Mesenchymal stem cell (in vitro differentiated cells and primary cell): ENCODE results near the gene CHKA.

Source experiments
- DNase-seq: peaks from one replicate; pipeline ENCODE4 v3.0.0-alpha.2; 2013
- H2AFZ ChIP-seq: one replicate; pipeline ENCODE4 v1.6.1; 2013; ENCODE audit warnings: low read depth, mild to moderate bottlenecking, control low read depth, inconsistent platforms, low read length, moderate library complexity
- H2AK5ac ChIP-seq: 2 replicates; pipeline ENCODE4 v1.6.1; 2013; ENCODE audit warnings: low read length, moderate library complexity, mild to moderate bottlenecking, inconsistent platforms; ENCODE audit not compliant: severe bottlenecking
- H2BK120ac ChIP-seq: one replicate; pipeline ENCODE4 v1.6.1; 2013; ENCODE audit warnings: low read depth, mild to moderate bottlenecking, inconsistent platforms, low read length, moderate library complexity
- H2BK12ac ChIP-seq, 2 experiments: one replicate each; pipeline ENCODE4 v1.6.1; 2013; ENCODE audit warnings: inconsistent platforms in 2 of 2, low read length in 2 of 2, mild to moderate bottlenecking in 2 of 2, moderate library complexity in 2 of 2, control low read depth in 1 of 2
- H2BK15ac ChIP-seq: one replicate; pipeline ENCODE4 v1.6.1; 2013; ENCODE audit warnings: mild to moderate bottlenecking, low read depth, inconsistent platforms; ENCODE audit not compliant: poor library complexity, severe bottlenecking
- H2BK5ac ChIP-seq: 2 replicates; pipeline ENCODE4 v1.6.1; 2013; ENCODE audit warnings: low read depth, mild to moderate bottlenecking, low read length, control low read depth, inconsistent platforms; ENCODE audit not compliant: poor library complexity, severe bottlenecking
- H3K14ac ChIP-seq, 2 experiments: one replicate each; pipeline ENCODE4 v1.6.1; 2013; ENCODE audit warnings: inconsistent platforms in 2 of 2, low read length in 2 of 2, control low read depth in 1 of 2, mild to moderate bottlenecking in 1 of 2, moderate library complexity in 1 of 2
- H3K18ac ChIP-seq, 2 experiments: one replicate each; pipeline ENCODE4 v1.6.1; 2013; ENCODE audit warnings: inconsistent platforms in 2 of 2, low read length in 2 of 2, control low read depth in 1 of 2, low read depth in 1 of 2, mild to moderate bottlenecking in 1 of 2
- H3K23ac ChIP-seq, 2 experiments: one replicate each; pipeline ENCODE4 v1.6.1; 2013; ENCODE audit warnings: inconsistent platforms in 2 of 2, low read length in 2 of 2, mild to moderate bottlenecking in 2 of 2, moderate library complexity in 2 of 2, control low read depth in 1 of 2
- H3K27ac ChIP-seq: 2 replicates; pipeline ENCODE4 v1.5.1; 2013; ENCODE audit warnings: mild to moderate bottlenecking, moderate library complexity, low read length, control low read depth, inconsistent platforms; ENCODE audit not compliant: poor library complexity, severe bottlenecking
- H3K27me3 ChIP-seq, 2 experiments: 2 replicates each; pipeline versions ENCODE4 v1.6.1 to v1.7.0; 2013; ENCODE audit warnings: low read length in 2 of 2, mild to moderate bottlenecking in 2 of 2, moderate library complexity in 2 of 2, control low read depth in 1 of 2, inconsistent platforms in 1 of 2; ENCODE audit not compliant: control insufficient read depth in 1 of 2, insufficient read depth in 1 of 2
- H3K36me3 ChIP-seq, 2 experiments: 2 replicates each; pipeline versions ENCODE4 v1.6.1 to v1.7.0; 2013; ENCODE audit warnings: low read length in 2 of 2, control low read depth in 1 of 2, inconsistent platforms in 1 of 2, low read depth in 1 of 2, mild to moderate bottlenecking in 1 of 2; ENCODE audit not compliant: insufficient read depth in 2 of 2, control insufficient read depth in 1 of 2
- H3K4ac ChIP-seq, 2 experiments: one replicate each; pipeline ENCODE4 v1.6.1; 2013; ENCODE audit warnings: inconsistent platforms in 2 of 2, low read length in 2 of 2, mild to moderate bottlenecking in 2 of 2, moderate library complexity in 2 of 2, control low read depth in 1 of 2, low read depth in 1 of 2
- H3K4me1 ChIP-seq: 2 replicates; pipeline ENCODE4 v1.6.1; 2013; ENCODE audit warnings: low read depth, low read length, control low read depth; ENCODE audit not compliant: control insufficient read depth, insufficient read depth
- H3K4me2 ChIP-seq: 2 replicates; pipeline ENCODE4 v1.6.1; 2013; ENCODE audit warnings: low read length, mild to moderate bottlenecking, inconsistent platforms; ENCODE audit not compliant: poor library complexity, severe bottlenecking
- H3K4me3 ChIP-seq, 2 experiments: 2 replicates each; pipeline versions ENCODE4 v1.5.1 to v1.7.0; 2013; ENCODE audit warnings: low read length in 2 of 2, mild to moderate bottlenecking in 2 of 2, control low read depth in 1 of 2, low read depth in 1 of 2; ENCODE audit not compliant: insufficient read depth in 1 of 2
- H3K79me1 ChIP-seq: replicated peaks from 2 replicates; pipeline ENCODE4 v1.6.1; 2013; ENCODE audit warnings: mild to moderate bottlenecking, control low read depth, low read length, inconsistent platforms; ENCODE audit not compliant: poor library complexity, severe bottlenecking
- H3K9ac ChIP-seq: 2 replicates; pipeline ENCODE4 v1.7.0; 2013; ENCODE audit warnings: mild to moderate bottlenecking, low read length, moderate library complexity
- H3K9me3 ChIP-seq: 2 replicates; pipeline ENCODE4 v1.7.0; 2013; ENCODE audit warnings: mild to moderate bottlenecking, low read length; ENCODE audit not compliant: control insufficient read depth
- H4K8ac ChIP-seq: one replicate; pipeline ENCODE4 v1.6.1; 2013; ENCODE audit warnings: inconsistent platforms, mild to moderate bottlenecking, low read length, moderate library complexity
- H4K91ac ChIP-seq: one replicate; pipeline ENCODE4 v1.6.1; 2013; ENCODE audit warnings: mild to moderate bottlenecking, low read length, inconsistent platforms
- WGBS: methylation state at CpG from one replicate; pipeline ENCODE4 v1.1.7; 2013; ENCODE audit warnings: mixed read lengths; 5-methylcytosine and 5-hydroxymethylcytosine counted together

The CHKA gene

DNA sequence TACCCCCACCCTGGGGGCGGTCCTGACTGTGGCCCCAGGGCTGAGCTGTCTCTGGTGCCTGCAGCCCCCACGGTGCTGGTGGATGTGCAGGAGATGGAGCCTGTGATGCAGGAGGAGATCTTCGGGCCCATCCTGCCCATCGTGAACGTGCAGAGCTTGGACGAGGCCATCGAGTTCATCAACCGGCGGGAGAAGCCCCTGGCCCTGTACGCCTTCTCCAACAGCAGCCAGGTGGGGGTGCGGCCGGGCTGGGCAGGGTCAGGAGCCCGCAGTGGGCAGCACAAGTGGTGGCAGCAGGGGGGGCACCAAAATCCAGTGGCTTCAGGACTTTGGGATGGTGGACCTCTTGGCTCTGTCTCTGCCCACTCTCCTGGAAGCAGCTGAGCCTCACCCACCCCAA, 98.7 kb downstream of the CHKA start:
- Histone ChIP-seq H3K79me1 (peaks cover 2% of the 10 kb centered on the region), H3K27ac (no peak overlapping the region), H3K9me3 (no peaks in the 10 kb centered on the region), H3K4me1 (peaks cover 36% of the 10 kb centered on the region), H3K27me3 (no peaks in the 10 kb centered on the region), H3K4me2 (no peak overlapping the region), H2BK15ac (no peak overlapping the region), H2BK12ac (no peak overlapping the region), H4K8ac (no peak overlapping the region), H3K4me3 (no peak overlapping the region), H3K36me3 (peaks cover 28 to 41% of the 10 kb centered on the region in 2 experiments), H2BK120ac (no peak overlapping the region), H2AK5ac (no peak overlapping the region), H2AFZ (no peak overlapping the region), H3K4ac (no peak overlapping the region), H3K9ac (no peak overlapping the region), H3K23ac (no peak overlapping the region), H3K14ac (no peak overlapping the region), H2BK5ac (no peak overlapping the region), H3K18ac (no peak overlapping the region), H4K91ac (no peak overlapping the region)
- no peak for DNase-seq
- 95% methylated on average over 12 of the region's 13 CpGs for WGBS

- Histone ChIP-seq H3K23ac (no peak overlapping the region), H3K27ac (no peak overlapping the region), H2BK15ac (no peak overlapping the region), H4K91ac (no peak overlapping the region), H3K9ac (no peak overlapping the region), H2BK12ac (no peak overlapping the region), H3K18ac (no peak overlapping the region), H2BK120ac (no peak overlapping the region), H3K27me3 (no peaks in the 10 kb centered on the region), H3K9me3 (no peaks in the 10 kb centered on the region), H2AK5ac (no peak overlapping the region), H3K4ac (no peak overlapping the region), H3K79me1 (no peaks in the 10 kb centered on the region), H3K4me2 (no peak overlapping the region), H2AFZ (no peak overlapping the region), H3K4me1 (peaks cover 32% of the 10 kb centered on the region), H4K8ac (peak overlapping the region; percentile 19), H3K36me3 (peaks cover 20 to 36% of the 10 kb centered on the region in 2 experiments), H2BK5ac (no peak overlapping the region), H3K14ac (no peak overlapping the region), H3K4me3 (no peak overlapping the region)
- no peak for DNase-seq
- WGBS, result 85% methylated on average over 27 of the region's 27 CpGs
These were observed 99.9 kb downstream of the CHKA start for GRCh38 chr11:68021167-68021787.

DNA sequence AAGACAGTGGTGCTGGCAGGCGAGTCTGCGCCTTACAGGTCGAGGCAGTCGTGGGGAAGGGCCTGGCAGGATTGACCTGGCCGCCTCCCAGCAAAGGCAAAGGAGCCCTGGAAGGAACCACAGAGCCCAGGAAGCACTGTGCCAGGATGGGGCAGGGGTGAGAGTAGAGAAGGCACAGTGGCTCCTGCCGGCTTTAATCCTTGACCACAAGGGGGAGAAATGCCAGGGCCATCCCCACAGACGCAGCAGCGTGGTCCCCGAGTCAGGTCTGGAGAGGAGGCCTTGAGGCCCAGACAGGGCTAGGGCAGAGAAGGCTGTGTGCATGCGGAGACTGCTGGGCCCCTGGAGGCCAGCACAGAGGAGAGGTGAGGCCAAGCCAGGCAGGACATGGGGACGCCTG, 100.6 kb downstream of the CHKA start:
- Histone ChIP-seq H3K4me1 (peaks cover 29% of the 10 kb centered on the region), H2BK15ac (no peak overlapping the region), H2AFZ (peak overlapping the region; percentile 7), H3K4ac (peak overlapping the region in 1 of 2 experiments; percentile 19), H3K18ac (peak overlapping the region in 1 of 2 experiments; percentile 42), H2BK120ac (peak overlapping the region; percentile 22), H3K27me3 (no peaks in the 10 kb centered on the region), H3K9me3 (no peaks in the 10 kb centered on the region), H3K4me3 (peak overlapping the region in 1 of 2 experiments; percentile 20), H3K9ac (no peak overlapping the region), H2AK5ac (peak overlapping the region; percentile 81), H3K79me1 (no peaks in the 10 kb centered on the region), H3K27ac (no peak overlapping the region), H3K36me3 (peaks cover 20 to 30% of the 10 kb centered on the region in 2 experiments), H4K8ac (peak overlapping the region; percentile 19), H4K91ac (peak overlapping the region; percentile 43), H3K4me2 (no peak overlapping the region), H2BK12ac (peak overlapping the region in 1 of 2 experiments; percentile 12), H2BK5ac (no peak overlapping the region), H3K23ac (no peak overlapping the region), H3K14ac (peak overlapping the region in 1 of 2 experiments; percentile 81)
- peak; percentile 56 for DNase-seq
- 43% methylated on average over 11 of the region's 11 CpGs for WGBS

GRCh38 chr11:68019486-68019885, 101.7 kb downstream of the CHKA start:
- no peak overlapping the region for H2AK5ac ChIP-seq
- H3K4ac ChIP-seq, result no peak overlapping the region
- H3K14ac ChIP-seq, result no peak overlapping the region
- H2BK12ac ChIP-seq, result peak overlapping the region in 1 of 2 experiments; percentile 8
- H3K27ac ChIP-seq, result no peak overlapping the region
- H2BK120ac ChIP-seq, result no peak overlapping the region
- H3K18ac ChIP-seq, result no peak overlapping the region
- peaks cover 37% of the 10 kb centered on the region for H3K4me1 ChIP-seq
- H3K36me3 ChIP-seq, result peaks cover 20 to 23% of the 10 kb centered on the region in 2 experiments
- H2BK5ac ChIP-seq, result no peak overlapping the region
- no peak overlapping the region for H3K4me2 ChIP-seq
- no peak overlapping the region for H3K9ac ChIP-seq
- H3K9me3 ChIP-seq, result no peaks in the 10 kb centered on the region
- H4K8ac ChIP-seq, result no peak overlapping the region
- H3K27me3 ChIP-seq, result no peaks in the 10 kb centered on the region
- no peak overlapping the region for H2BK15ac ChIP-seq
- no peak overlapping the region for H4K91ac ChIP-seq
- no peaks in the 10 kb centered on the region for H3K79me1 ChIP-seq
- no peak overlapping the region for H3K4me3 ChIP-seq
- H2AFZ ChIP-seq, result no peak overlapping the region
- no peak overlapping the region for H3K23ac ChIP-seq
- no peak for DNase-seq
- 96% methylated on average over 12 of the region's 12 CpGs for WGBS
